Stomach (tissue), 4 donors: ENCODE measurements around the gene CPLX1.

Source experiments
- POLR2A ChIP-seq, 4 donors: fragments of 450-650 bp; IDR thresholded peaks; one replicate each; pipeline ENCODE4 v1.6.1; 2016; ENCODE audit warnings: antibody characterized with exemption in 4 of 4, control low read depth in 2 of 4, mild to moderate bottlenecking in 1 of 4, moderate library complexity in 1 of 4
- TF ChIP-seq, protein P1 (sequence below), 7 experiments: fragments of 450-650 bp in 4 of 7; fragments of 200-600 bp in 3 of 7; sonication (generic) in 3 of 7; IDR thresholded peaks; one replicate each; pipeline ENCODE4 v1.5.1; 2016 to 2019; ENCODE audit warnings: antibody characterized with exemption in 7 of 7, control low read depth in 2 of 7, mild to moderate bottlenecking in 1 of 7

- TF ChIP-seq, protein P1, sequence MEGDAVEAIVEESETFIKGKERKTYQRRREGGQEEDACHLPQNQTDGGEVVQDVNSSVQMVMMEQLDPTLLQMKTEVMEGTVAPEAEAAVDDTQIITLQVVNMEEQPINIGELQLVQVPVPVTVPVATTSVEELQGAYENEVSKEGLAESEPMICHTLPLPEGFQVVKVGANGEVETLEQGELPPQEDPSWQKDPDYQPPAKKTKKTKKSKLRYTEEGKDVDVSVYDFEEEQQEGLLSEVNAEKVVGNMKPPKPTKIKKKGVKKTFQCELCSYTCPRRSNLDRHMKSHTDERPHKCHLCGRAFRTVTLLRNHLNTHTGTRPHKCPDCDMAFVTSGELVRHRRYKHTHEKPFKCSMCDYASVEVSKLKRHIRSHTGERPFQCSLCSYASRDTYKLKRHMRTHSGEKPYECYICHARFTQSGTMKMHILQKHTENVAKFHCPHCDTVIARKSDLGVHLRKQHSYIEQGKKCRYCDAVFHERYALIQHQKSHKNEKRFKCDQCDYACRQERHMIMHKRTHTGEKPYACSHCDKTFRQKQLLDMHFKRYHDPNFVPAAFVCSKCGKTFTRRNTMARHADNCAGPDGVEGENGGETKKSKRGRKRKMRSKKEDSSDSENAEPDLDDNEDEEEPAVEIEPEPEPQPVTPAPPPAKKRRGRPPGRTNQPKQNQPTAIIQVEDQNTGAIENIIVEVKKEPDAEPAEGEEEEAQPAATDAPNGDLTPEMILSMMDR (IDR thresholded peaks at IDR 0.05) = no peak
- no peak for TF ChIP-seq POLR2A (IDR thresholded peaks at IDR 0.05)
These were observed 82.3 kb downstream of the CPLX1 start for GRCh38 chr4:743463-744211.
